ENCODE data around the gene ARMC6. TPM values are rescaled to one million over a fixed set of nuclear protein-coding genes. Genes with fewer than 3 reads are reported as not detected.

The ARMC6 gene
- 69.4 and 100.0 TPM in 2 replicates for total RNA-seq (2014; rRNA removed; shearing (Covaris generic))

- H3K36me3 ChIP-seq (replicated peaks; ENCODE audit: control insufficient read depth, insufficient read depth, low read length): peaks cover 11% of the 10 kb centered on the region
- DNase-seq: peak; percentile 99
- H3K4me3 ChIP-seq (ENCODE audit: insufficient read depth, low read depth, low read length): peak within 1 kb of the TSS; percentile 88
- H3K27me3 ChIP-seq (ENCODE audit: control insufficient read depth, insufficient read depth, low read length): no peaks in the 10 kb centered on the region
These were observed at the start of gene ARMC6, which contains the start of gene SUGP2 for GRCh38 chr19:19033426-19034203. Gene ARMC6 (plus strand): TSS chr19:19033603. CDS start chr19:19034210, 607 bp downstream. Gene SUGP2 (minus strand): TSS chr19:19033517. CDS start chr19:19031071, 2,446 bp downstream.

- Histone ChIP-seq H3K4me3 (ENCODE audit: insufficient read depth, low read depth, low read length) (no peak overlapping the region), H3K36me3 (replicated peaks; ENCODE audit: control insufficient read depth, insufficient read depth, low read length) (no peaks in the 10 kb centered on the region), H3K27me3 (ENCODE audit: control insufficient read depth, insufficient read depth, low read length) (no peaks in the 10 kb centered on the region; the same call in none of the 2 replicates)
- no peak for DNase-seq
These were observed 49.2 kb upstream of the ARMC6 start for GRCh38 chr19:18984251-18984650.

- Histone ChIP-seq H3K27me3 (ENCODE audit: control insufficient read depth, insufficient read depth, low read length) (no peaks in the 10 kb centered on the region; the same call in none of the 2 replicates), H3K36me3 (replicated peaks; ENCODE audit: control insufficient read depth, insufficient read depth, low read length) (no peaks in the 10 kb centered on the region), H3K4me3 (ENCODE audit: insufficient read depth, low read depth, low read length) (no peak overlapping the region)
- no peak for DNase-seq
These were observed 48.1 kb upstream of the ARMC6 start for GRCh38 chr19:18985257-18985656.

GRCh38 chr19:18987456-18987855 is 45.9 kb upstream of the ARMC6 start:
- Histone ChIP-seq H3K27me3 (ENCODE audit: control insufficient read depth, insufficient read depth, low read length) (no peaks in the 10 kb centered on the region; the same call in none of the 2 replicates), H3K36me3 (replicated peaks; ENCODE audit: control insufficient read depth, insufficient read depth, low read length) (peaks cover 3% of the 10 kb centered on the region; the same call in 1 of the 2 replicates), H3K4me3 (ENCODE audit: insufficient read depth, low read depth, low read length) (no peak overlapping the region)
- no peak for DNase-seq

GRCh38 chr19:18989316-18989715 is 44.1 kb upstream of the ARMC6 start:
- DNase-seq: no peak
- peaks cover 16% of the 10 kb centered on the region for H3K36me3 ChIP-seq (replicated peaks; ENCODE audit: control insufficient read depth, insufficient read depth, low read length)

GRCh38 chr19:18990128-18990708 is 43.2 kb upstream of the ARMC6 start:
- DNase-seq: peak; percentile 62
- H3K36me3 ChIP-seq (replicated peaks; ENCODE audit: control insufficient read depth, insufficient read depth, low read length): peaks cover 23% of the 10 kb centered on the region
- H3K27me3 ChIP-seq (ENCODE audit: control insufficient read depth, insufficient read depth, low read length): no peaks in the 10 kb centered on the region
- H3K4me3 ChIP-seq (ENCODE audit: insufficient read depth, low read depth, low read length): no peak overlapping the region

More at GRCh38 chr19:18989316-18989715, 44.1 kb upstream of the ARMC6 start:
- no peaks in the 10 kb centered on the region for H3K27me3 ChIP-seq (ENCODE audit: control insufficient read depth, insufficient read depth, low read length)
- no peak overlapping the region for H3K4me3 ChIP-seq (ENCODE audit: insufficient read depth, low read depth, low read length)

GRCh38 chr19:18991006-18991405 is 42.4 kb upstream of the ARMC6 start:
- H3K4me3 ChIP-seq (ENCODE audit: insufficient read depth, low read depth, low read length): no peak overlapping the region
- H3K27me3 ChIP-seq (ENCODE audit: control insufficient read depth, insufficient read depth, low read length): no peaks in the 10 kb centered on the region
- DNase-seq: peak; percentile 35
- H3K36me3 ChIP-seq (replicated peaks; ENCODE audit: control insufficient read depth, insufficient read depth, low read length): peaks cover 24% of the 10 kb centered on the region

GRCh38 chr19:18991468-18991867 is 41.9 kb upstream of the ARMC6 start:
- H3K4me3 ChIP-seq (ENCODE audit: insufficient read depth, low read depth, low read length): no peak overlapping the region
- DNase-seq: no peak
- H3K36me3 ChIP-seq (replicated peaks; ENCODE audit: control insufficient read depth, insufficient read depth, low read length): peaks cover 24% of the 10 kb centered on the region
- H3K27me3 ChIP-seq (ENCODE audit: control insufficient read depth, insufficient read depth, low read length): no peaks in the 10 kb centered on the region

GRCh38 chr19:18992696-18993095 is 40.7 kb upstream of the ARMC6 start:
- Histone ChIP-seq H3K36me3 (replicated peaks; ENCODE audit: control insufficient read depth, insufficient read depth, low read length) (peaks cover 24% of the 10 kb centered on the region), H3K27me3 (ENCODE audit: control insufficient read depth, insufficient read depth, low read length) (no peaks in the 10 kb centered on the region)

GRCh38 chr19:18993115-18993514 is 40.3 kb upstream of the ARMC6 start:
- Histone ChIP-seq H3K27me3 (ENCODE audit: control insufficient read depth, insufficient read depth, low read length) (no peaks in the 10 kb centered on the region), H3K36me3 (replicated peaks; ENCODE audit: control insufficient read depth, insufficient read depth, low read length) (peaks cover 24% of the 10 kb centered on the region), H3K4me3 (ENCODE audit: insufficient read depth, low read depth, low read length) (no peak overlapping the region)
- no peak for DNase-seq

More at GRCh38 chr19:18992696-18993095, 40.7 kb upstream of the ARMC6 start:
- no peak overlapping the region for H3K4me3 ChIP-seq (ENCODE audit: insufficient read depth, low read depth, low read length)
- no peak for DNase-seq

GRCh38 chr19:18995804-18996241 is 37.6 kb upstream of the ARMC6 start:
- no peak overlapping the region for H3K4me3 ChIP-seq (ENCODE audit: insufficient read depth, low read depth, low read length)
- peaks cover 40% of the 10 kb centered on the region for H3K36me3 ChIP-seq (replicated peaks; ENCODE audit: control insufficient read depth, insufficient read depth, low read length)
- no peaks in the 10 kb centered on the region for H3K27me3 ChIP-seq (ENCODE audit: control insufficient read depth, insufficient read depth, low read length)
- DNase-seq: peak; percentile 97

GRCh38 chr19:18996351-18996750 is 37.1 kb upstream of the ARMC6 start:
- H3K36me3 ChIP-seq (replicated peaks; ENCODE audit: control insufficient read depth, insufficient read depth, low read length): peaks cover 41% of the 10 kb centered on the region
- H3K4me3 ChIP-seq (ENCODE audit: insufficient read depth, low read depth, low read length): no peak overlapping the region
- no peaks in the 10 kb centered on the region for H3K27me3 ChIP-seq (ENCODE audit: control insufficient read depth, insufficient read depth, low read length)
- DNase-seq: no peak

- DNase-seq: no peak
- Histone ChIP-seq H3K4me3 (ENCODE audit: insufficient read depth, low read depth, low read length) (no peak overlapping the region), H3K36me3 (replicated peaks; ENCODE audit: control insufficient read depth, insufficient read depth, low read length) (peaks cover 42% of the 10 kb centered on the region), H3K27me3 (ENCODE audit: control insufficient read depth, insufficient read depth, low read length) (no peaks in the 10 kb centered on the region)
These were observed 36.5 kb upstream of the ARMC6 start for GRCh38 chr19:18996796-18997394.

GRCh38 chr19:18998276-18998675 is 35.1 kb upstream of the ARMC6 start:
- Histone ChIP-seq H3K27me3 (ENCODE audit: control insufficient read depth, insufficient read depth, low read length) (no peaks in the 10 kb centered on the region), H3K4me3 (ENCODE audit: insufficient read depth, low read depth, low read length) (no peak overlapping the region), H3K36me3 (replicated peaks; ENCODE audit: control insufficient read depth, insufficient read depth, low read length) (peaks cover 42% of the 10 kb centered on the region)

More at GRCh38 chr19:18998276-18998675, 35.1 kb upstream of the ARMC6 start:
- no peak for DNase-seq
